A204.1 (cell line): ENCODE results near the gene VPS51.

ENCODE experiments used
- FAIRE-seq: peaks from 2 replicates; lab custom pipeline; 2012; peaks lifted over from hg19 to GRCh38; lab: Jason Lieb, UNC

The VPS51 gene

GRCh38 chr11:65120831-65121230, 24.8 kb downstream of the VPS51 start:
- no peak for FAIRE-seq

GRCh38 chr11:65121447-65121864, 25.4 kb downstream of the VPS51 start:
- no peak for FAIRE-seq

- peak; percentile 87 for FAIRE-seq
Measured at GRCh38 chr11:65121865-65122696, 26.1 kb downstream of the VPS51 start, which contains the start of the genes FAU and MRPL49. TSS of gene FAU (minus strand) at chr11:65122134. CDS start at chr11:65121813, 321 bp downstream. TSS of gene MRPL49 (plus strand) at chr11:65122321. CDS start at chr11:65122347, 26 bp downstream.

- FAIRE-seq, result no peak
Measured at GRCh38 chr11:65124480-65125196, 28.6 kb downstream of the VPS51 start.

- FAIRE-seq, result no peak
Measured at GRCh38 chr11:65125197-65126056, 29.4 kb downstream of the VPS51 start.

- FAIRE-seq, result no peak
Measured at GRCh38 chr11:65126624-65127274, 30.7 kb downstream of the VPS51 start.

GRCh38 chr11:65127473-65128181, 31.6 kb downstream of the VPS51 start:
- no peak for FAIRE-seq

GRCh38 chr11:65128182-65129145, 32.5 kb downstream of the VPS51 start:
- no peak for FAIRE-seq

GRCh38 chr11:65129649-65130441, 33.8 kb downstream of the VPS51 start:
- FAIRE-seq, result no peak

- FAIRE-seq, result no peak
Measured at GRCh38 chr11:65130631-65131416, 34.8 kb downstream of the VPS51 start.

GRCh38 chr11:65131417-65131776, 35.4 kb downstream of the VPS51 start:
- FAIRE-seq, result no peak

- no peak for FAIRE-seq
Measured at GRCh38 chr11:65131895-65132237, 35.9 kb downstream of the VPS51 start.

- no peak for FAIRE-seq
Measured at GRCh38 chr11:65132238-65132987, 36.4 kb downstream of the VPS51 start.

GRCh38 chr11:65132988-65133700, 37.1 kb downstream of the VPS51 start:
- no peak for FAIRE-seq

- FAIRE-seq, result no peak
Measured at GRCh38 chr11:65133724-65134123, 37.7 kb downstream of the VPS51 start.

- FAIRE-seq, result no peak
Measured at GRCh38 chr11:65134240-65134951, 38.4 kb downstream of the VPS51 start, which contains the start of gene SYVN1. TSS of gene SYVN1 (minus strand) at chr11:65134519. CDS start at chr11:65133601, 918 bp downstream.
